ENCODE results near the gene TRIO.
"Not testable (repeated sequence)": the region's sequence is repeated elsewhere in the genome, so short reads cannot be mapped to it uniquely, and the experiment has no call there.

DNA sequence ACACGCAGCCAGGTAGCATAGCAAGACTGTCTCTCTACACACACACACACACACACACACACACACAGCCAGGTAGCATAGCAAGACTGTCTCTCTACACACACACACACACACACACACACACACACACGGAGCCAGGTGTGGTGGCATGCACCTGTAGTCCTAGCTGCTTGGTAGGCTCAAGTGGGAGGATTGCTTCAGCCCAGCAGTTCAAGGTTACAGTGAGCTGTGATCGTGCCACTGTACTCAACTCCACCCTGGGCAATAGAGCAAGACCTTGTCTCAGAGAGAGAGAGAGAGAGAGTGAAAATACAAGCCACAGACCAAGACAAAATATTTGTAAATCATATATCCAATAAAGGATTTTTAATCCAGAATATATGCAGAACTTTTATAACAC is 64.3 kb downstream of the TRIO start:
- TF ChIP-seq JUN (IDR thresholded peaks at IDR 0.05; ENCODE audit: borderline replicate concordance, insufficient read depth, insufficient read length, low read depth); EZH2 (IDR thresholded peaks at IDR 0.05; ENCODE audit: borderline replicate concordance, low read depth, low read length, severe bottlenecking); POLR2AphosphoS5 (IDR thresholded peaks at IDR 0.05; ENCODE audit: insufficient read depth, low read depth, low read length): not testable (repeated sequence)
